ENCODE results near the gene PTPRT.

DNA sequence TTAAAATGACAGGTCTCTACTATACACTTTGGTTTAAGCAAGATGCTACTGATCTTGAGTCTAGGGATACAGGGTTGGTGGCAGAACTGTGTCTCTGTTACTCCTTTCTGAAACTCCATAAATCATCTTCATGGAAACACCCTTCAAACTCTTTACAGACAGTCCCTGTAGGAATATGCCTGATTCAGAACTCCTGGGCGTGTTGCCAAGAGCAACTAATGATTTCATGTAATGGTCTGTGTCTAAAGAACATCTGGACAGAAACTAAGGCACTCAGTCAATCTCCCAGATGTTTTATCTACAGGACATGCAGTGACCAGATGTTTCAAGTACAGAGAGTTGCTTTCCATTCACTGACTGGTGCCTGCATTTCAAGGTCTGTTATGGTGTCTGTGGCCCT is 1107.1 kb downstream of the PTPRT start:
- TF ChIP-seq EZH2phosphoT487 (IDR thresholded peaks at IDR 0.05; ENCODE audit: low read length): no peak
- TF ChIP-seq, protein P1, sequence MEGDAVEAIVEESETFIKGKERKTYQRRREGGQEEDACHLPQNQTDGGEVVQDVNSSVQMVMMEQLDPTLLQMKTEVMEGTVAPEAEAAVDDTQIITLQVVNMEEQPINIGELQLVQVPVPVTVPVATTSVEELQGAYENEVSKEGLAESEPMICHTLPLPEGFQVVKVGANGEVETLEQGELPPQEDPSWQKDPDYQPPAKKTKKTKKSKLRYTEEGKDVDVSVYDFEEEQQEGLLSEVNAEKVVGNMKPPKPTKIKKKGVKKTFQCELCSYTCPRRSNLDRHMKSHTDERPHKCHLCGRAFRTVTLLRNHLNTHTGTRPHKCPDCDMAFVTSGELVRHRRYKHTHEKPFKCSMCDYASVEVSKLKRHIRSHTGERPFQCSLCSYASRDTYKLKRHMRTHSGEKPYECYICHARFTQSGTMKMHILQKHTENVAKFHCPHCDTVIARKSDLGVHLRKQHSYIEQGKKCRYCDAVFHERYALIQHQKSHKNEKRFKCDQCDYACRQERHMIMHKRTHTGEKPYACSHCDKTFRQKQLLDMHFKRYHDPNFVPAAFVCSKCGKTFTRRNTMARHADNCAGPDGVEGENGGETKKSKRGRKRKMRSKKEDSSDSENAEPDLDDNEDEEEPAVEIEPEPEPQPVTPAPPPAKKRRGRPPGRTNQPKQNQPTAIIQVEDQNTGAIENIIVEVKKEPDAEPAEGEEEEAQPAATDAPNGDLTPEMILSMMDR (IDR thresholded peaks at IDR 0.05; ENCODE audit: low read length): no peak
- TF ChIP-seq EZH2 (optimal IDR thresholded peaks at IDR 0.05; ENCODE audit: low read depth, low read length): no peak

All from MM.1S (cell line).